Trophoblast cell (in vitro differentiated cells and primary cell): ENCODE measurements around the gene CCDC197.

Experiments used
- DNase-seq, 2 donors: peaks; one replicate each; pipeline ENCODE4 v3.0.0-alpha.2; 2016
- H2AFZ ChIP-seq: 2 replicates; pipeline ENCODE4 v1.6.1; 2013; ENCODE audit warnings: low read length, moderate library complexity, mild to moderate bottlenecking; ENCODE audit not compliant: insufficient read depth, poor library complexity
- H2AK5ac ChIP-seq: 2 replicates; pipeline ENCODE4 v1.6.1; 2013; ENCODE audit warnings: mild to moderate bottlenecking, low read length
- H2BK120ac ChIP-seq: 2 replicates; pipeline ENCODE4 v1.6.1; 2013; ENCODE audit warnings: low read length, mild to moderate bottlenecking, moderate library complexity; ENCODE audit not compliant: insufficient read depth, poor library complexity
- H2BK12ac ChIP-seq: 2 replicates; pipeline ENCODE4 v1.6.1; 2013; ENCODE audit warnings: mild to moderate bottlenecking, low read length, moderate library complexity
- H2BK5ac ChIP-seq: 2 replicates; pipeline ENCODE4 v1.6.1; 2013; ENCODE audit warnings: low read length, low read depth, moderate library complexity, mild to moderate bottlenecking; ENCODE audit not compliant: poor library complexity
- H3K14ac ChIP-seq: 2 replicates; pipeline ENCODE4 v1.6.1; 2013; ENCODE audit warnings: mild to moderate bottlenecking, low read length
- H3K18ac ChIP-seq: 2 replicates; pipeline ENCODE4 v1.6.1; 2013; ENCODE audit warnings: mild to moderate bottlenecking, low read length
- H3K23ac ChIP-seq: 2 replicates; pipeline ENCODE4 v1.6.1; 2013; ENCODE audit warnings: low read length
- H3K27ac ChIP-seq: 2 replicates; pipeline ENCODE4 v1.5.1; 2013; ENCODE audit warnings: low read depth, mild to moderate bottlenecking, inconsistent platforms, low read length, moderate library complexity
- H3K27me3 ChIP-seq: 2 replicates; pipeline ENCODE4 v1.6.1; 2013; ENCODE audit warnings: inconsistent platforms, mild to moderate bottlenecking, low read length, moderate library complexity; ENCODE audit not compliant: insufficient read depth
- H3K36me3 ChIP-seq, 2 experiments: 1 replicate in 1 of 2; 2 replicates in 1 of 2; pipeline ENCODE4 v1.6.1; 2013; ENCODE audit warnings: low read length in 2 of 2, mild to moderate bottlenecking in 2 of 2, moderate library complexity in 1 of 2; ENCODE audit not compliant: insufficient read depth in 2 of 2, control insufficient read depth in 1 of 2
- H3K4ac ChIP-seq: 2 replicates; pipeline ENCODE4 v1.6.1; 2013; ENCODE audit warnings: low read depth, mild to moderate bottlenecking, low read length, moderate library complexity
- H3K4me1 ChIP-seq, 2 experiments: 1 replicate in 1 of 2; 2 replicates in 1 of 2; pipeline ENCODE4 v1.6.1; 2013; ENCODE audit warnings: low read length in 2 of 2, mild to moderate bottlenecking in 2 of 2, moderate library complexity in 1 of 2; ENCODE audit not compliant: insufficient read depth in 2 of 2, control insufficient read depth in 1 of 2
- H3K4me2 ChIP-seq: 2 replicates; pipeline ENCODE4 v1.6.1; 2013; ENCODE audit warnings: inconsistent platforms, mild to moderate bottlenecking, low read length, moderate library complexity
- H3K4me3 ChIP-seq: 2 replicates; pipeline ENCODE4 v1.5.1; 2013; ENCODE audit warnings: mild to moderate bottlenecking, low read depth, low read length, inconsistent platforms
- H3K79me1 ChIP-seq: one replicate; pipeline ENCODE4 v1.6.1; 2013; ENCODE audit warnings: low read length
- H3K79me2 ChIP-seq: 2 replicates; pipeline ENCODE4 v1.6.1; 2013; ENCODE audit warnings: low read length, mild to moderate bottlenecking; ENCODE audit not compliant: control insufficient read depth, insufficient read depth, poor library complexity
- H3K9ac ChIP-seq: 2 replicates; pipeline ENCODE4 v1.6.1; 2013; ENCODE audit warnings: mild to moderate bottlenecking, low read length
- H3K9me3 ChIP-seq: 2 replicates; pipeline ENCODE4 v1.6.1; 2013; ENCODE audit warnings: low read depth, mild to moderate bottlenecking, control low read depth, inconsistent platforms, low read length; ENCODE audit not compliant: insufficient read depth
- H4K12ac ChIP-seq: 2 replicates; pipeline ENCODE4 v1.6.1; 2013; ENCODE audit warnings: low read depth, mild to moderate bottlenecking, low read length, moderate library complexity
- H4K8ac ChIP-seq: 2 replicates; pipeline ENCODE4 v1.6.1; 2013; ENCODE audit warnings: low read depth, mild to moderate bottlenecking, low read length, moderate library complexity
- H4K91ac ChIP-seq: one replicate; pipeline ENCODE4 v1.6.1; 2013; ENCODE audit warnings: low read depth, mild to moderate bottlenecking, low read length, moderate library complexity
- WGBS: extraction: QIAGEN DNeasy Blood & Tissue Kit; methylation state at CpG from one replicate; pipeline ENCODE4 v1.1.7; 2013; ENCODE audit warnings: missing lambda C conversion rate; ENCODE audit not compliant: insufficient read length, insufficient coverage; ENCODE audit errors: extremely low coverage; 5-methylcytosine and 5-hydroxymethylcytosine counted together

CCDC197 gene

GRCh38 chr14:93991649-93992048, 5.5 kb upstream of the CCDC197 start:
- Histone ChIP-seq H4K91ac (no peak overlapping the region), H3K4ac (no peak overlapping the region), H3K36me3 (no peaks in the 10 kb centered on the region), H2AFZ (no peak overlapping the region), H3K4me1 (peaks cover 0 to 3% of the 10 kb centered on the region in 2 experiments), H3K9ac (no peak overlapping the region), H3K79me1 (no peaks in the 10 kb centered on the region), H3K27me3 (no peaks in the 10 kb centered on the region), H4K8ac (no peak overlapping the region), H3K4me2 (no peak overlapping the region), H3K23ac (no peak overlapping the region), H3K18ac (no peak overlapping the region), H3K9me3 (no peaks in the 10 kb centered on the region), H3K4me3 (no peak overlapping the region), H2AK5ac (no peak overlapping the region), H3K14ac (no peak overlapping the region), H2BK5ac (no peak overlapping the region), H3K27ac (no peak overlapping the region), H4K12ac (no peak overlapping the region), H2BK12ac (no peak overlapping the region), H3K79me2 (no peaks in the 10 kb centered on the region), H2BK120ac (no peak overlapping the region)
- DNase-seq = no peak
- WGBS = no CpG with 5 or more reads among the region's 4 CpGs

- Histone ChIP-seq H3K27me3 (no peaks in the 10 kb centered on the region), H3K23ac (no peak overlapping the region), H3K79me2 (no peaks in the 10 kb centered on the region), H3K9me3 (no peaks in the 10 kb centered on the region), H3K4ac (no peak overlapping the region), H2AK5ac (no peak overlapping the region), H3K27ac (no peak overlapping the region), H3K14ac (no peak overlapping the region), H3K79me1 (no peaks in the 10 kb centered on the region), H3K4me2 (no peak overlapping the region), H2AFZ (no peak overlapping the region), H4K12ac (no peak overlapping the region), H3K4me1 (no peaks in the 10 kb centered on the region), H3K36me3 (no peaks in the 10 kb centered on the region), H2BK5ac (no peak overlapping the region), H3K18ac (no peak overlapping the region), H4K8ac (no peak overlapping the region), H3K4me3 (no peak overlapping the region), H2BK12ac (no peak overlapping the region), H2BK120ac (no peak overlapping the region), H4K91ac (no peak overlapping the region), H3K9ac (no peak overlapping the region)
- DNase-seq = no peak
- no CpG with 5 or more reads among the region's 6 CpGs for WGBS
Observed at GRCh38 chr14:93993382-93993781, 3.7 kb upstream of the CCDC197 start.

GRCh38 chr14:93994919-93995682, 2.0 kb upstream of the CCDC197 start:
- no peak overlapping the region for H4K12ac ChIP-seq
- no peak overlapping the region for H2AFZ ChIP-seq
- no peak overlapping the region for H4K8ac ChIP-seq
- H3K36me3 ChIP-seq = no peaks in the 10 kb centered on the region
- no peak overlapping the region for H3K23ac ChIP-seq
- no peaks in the 10 kb centered on the region for H3K27me3 ChIP-seq
- H3K18ac ChIP-seq = no peak overlapping the region
- no peak overlapping the region for H2BK12ac ChIP-seq
- H2AK5ac ChIP-seq = no peak overlapping the region
- no peaks in the 10 kb centered on the region for H3K9me3 ChIP-seq
- no peak overlapping the region for H3K4me2 ChIP-seq
- H3K9ac ChIP-seq = no peak overlapping the region
- H2BK120ac ChIP-seq = no peak overlapping the region
- no peak overlapping the region for H3K4ac ChIP-seq
- no peak overlapping the region for H3K4me3 ChIP-seq
- no peak overlapping the region for H4K91ac ChIP-seq
- no peak overlapping the region for H3K14ac ChIP-seq
- no peaks in the 10 kb centered on the region for H3K79me2 ChIP-seq
- H3K79me1 ChIP-seq = no peaks in the 10 kb centered on the region
- WGBS = no CpG with 5 or more reads among the region's 13 CpGs
- H2BK5ac ChIP-seq = no peak overlapping the region
- DNase-seq = no peak
- H3K27ac ChIP-seq = no peak overlapping the region
- peaks cover 0 to 6% of the 10 kb centered on the region in 2 experiments for H3K4me1 ChIP-seq

- no peak overlapping the region for H4K12ac ChIP-seq
- no peak overlapping the region for H3K27ac ChIP-seq
- no peak overlapping the region for H3K14ac ChIP-seq
- H3K4me2 ChIP-seq = no peak overlapping the region
- H2BK5ac ChIP-seq = no peak overlapping the region
- H2BK12ac ChIP-seq = no peak overlapping the region
- WGBS = no CpG with 5 or more reads among the region's 8 CpGs
- H3K79me2 ChIP-seq = no peaks in the 10 kb centered on the region
- no peak overlapping the region for H3K9ac ChIP-seq
- DNase-seq = no peak
- H3K9me3 ChIP-seq = no peaks in the 10 kb centered on the region
- H3K4me1 ChIP-seq = peaks cover 0 to 6% of the 10 kb centered on the region in 2 experiments
- no peak overlapping the region for H3K4ac ChIP-seq
- H2AK5ac ChIP-seq = no peak overlapping the region
- H3K79me1 ChIP-seq = no peaks in the 10 kb centered on the region
- H4K91ac ChIP-seq = no peak overlapping the region
- H3K4me3 ChIP-seq = no peak overlapping the region
- H2AFZ ChIP-seq = no peak overlapping the region
- H2BK120ac ChIP-seq = no peak overlapping the region
- H3K27me3 ChIP-seq = no peaks in the 10 kb centered on the region
- no peaks in the 10 kb centered on the region for H3K36me3 ChIP-seq
- no peak overlapping the region for H3K23ac ChIP-seq
- no peak overlapping the region for H4K8ac ChIP-seq
- H3K18ac ChIP-seq = no peak overlapping the region
Observed at GRCh38 chr14:93996130-93996695, 888 bp upstream of the CCDC197 start.
